ENCODE results near the gene FAM163B. TPM values are rescaled to one million over a fixed set of nuclear protein-coding genes. Genes with fewer than 3 reads are reported as not detected.

FAM163B gene
- total and polyA plus RNA-seq, 2 experiments from 2014 or later: 5.6 TPM; not detected in 1

GRCh38 chr9:133638711-133639110, 29.5 kb upstream of the FAM163B start:
- DNase-seq (ENCODE audit: low read depth in 1 of 2, low spot score in 1 of 2): no peak
- H3K27ac ChIP-seq: no peak overlapping the region
- no peaks in the 10 kb centered on the region for H3K9me3 ChIP-seq (ENCODE audit: low read depth)
- H3K27me3 ChIP-seq: no peaks in the 10 kb centered on the region
- H3K4me1 ChIP-seq (ENCODE audit: low read depth): no peaks in the 10 kb centered on the region
- TF ChIP-seq CTCF (IDR thresholded peaks at IDR 0.05; ENCODE audit: low read depth, low read length): no peak
- no peaks in the 10 kb centered on the region for H3K36me3 ChIP-seq
- no peak overlapping the region for H3K4me3 ChIP-seq

- H3K9me3 ChIP-seq (ENCODE audit: low read depth): no peaks in the 10 kb centered on the region
- DNase-seq (ENCODE audit: low read depth in 1 of 2, low spot score in 1 of 2): no peak
- no peaks in the 10 kb centered on the region for H3K27me3 ChIP-seq
- H3K4me3 ChIP-seq: no peak overlapping the region
- H3K36me3 ChIP-seq: no peaks in the 10 kb centered on the region
- no peaks in the 10 kb centered on the region for H3K4me1 ChIP-seq (ENCODE audit: low read depth)
- TF ChIP-seq CTCF (IDR thresholded peaks at IDR 0.05; ENCODE audit: low read depth, low read length): no peak
- no peak overlapping the region for H3K27ac ChIP-seq
Measured at GRCh38 chr9:133638076-133638475, 28.9 kb upstream of the FAM163B start.

GRCh38 chr9:133637451-133638055, 28.4 kb upstream of the FAM163B start:
- Histone ChIP-seq H3K27me3 (no peaks in the 10 kb centered on the region), H3K4me1 (ENCODE audit: low read depth) (no peaks in the 10 kb centered on the region), H3K27ac (no peak overlapping the region), H3K9me3 (ENCODE audit: low read depth) (no peaks in the 10 kb centered on the region), H3K36me3 (no peaks in the 10 kb centered on the region), H3K4me3 (no peak overlapping the region)
- TF ChIP-seq CTCF (IDR thresholded peaks at IDR 0.05; ENCODE audit: low read depth, low read length): no peak
- DNase-seq (ENCODE audit: low read depth in 1 of 2, low spot score in 1 of 2): no peak

GRCh38 chr9:133636902-133637301, 27.7 kb upstream of the FAM163B start:
- Histone ChIP-seq H3K36me3 (no peaks in the 10 kb centered on the region), H3K4me1 (ENCODE audit: low read depth) (no peaks in the 10 kb centered on the region), H3K27ac (no peak overlapping the region), H3K4me3 (no peak overlapping the region), H3K9me3 (ENCODE audit: low read depth) (no peaks in the 10 kb centered on the region), H3K27me3 (no peaks in the 10 kb centered on the region)
- DNase-seq (ENCODE audit: low read depth in 1 of 2, low spot score in 1 of 2): no peak
- no peak for TF ChIP-seq CTCF (IDR thresholded peaks at IDR 0.05; ENCODE audit: low read depth, low read length)

- H3K36me3 ChIP-seq: no peaks in the 10 kb centered on the region
- H3K27ac ChIP-seq: no peak within 1 kb of the TSS
- no peak for DNase-seq (ENCODE audit: low read depth in 1 of 2, low spot score in 1 of 2)
- no peak for TF ChIP-seq CTCF (IDR thresholded peaks at IDR 0.05; ENCODE audit: low read depth, low read length)
- no peaks in the 10 kb centered on the region for H3K27me3 ChIP-seq
- no peaks in the 10 kb centered on the region for H3K9me3 ChIP-seq (ENCODE audit: low read depth)
- no peaks in the 10 kb centered on the region for H3K4me1 ChIP-seq (ENCODE audit: low read depth)
- H3K4me3 ChIP-seq: no peak within 1 kb of the TSS
Measured at GRCh38 chr9:133635533-133636531, 26.6 kb upstream of the FAM163B start, which contains the start of gene DBH. TSS of gene DBH (plus strand) at chr9:133636363. CDS start at chr9:133636372, 9 bp downstream.
